ENCODE results near the gene RAPGEF2.
"Not testable (repeated sequence)": the region's sequence is repeated elsewhere in the genome, so short reads cannot be mapped to it uniquely, and the experiment has no call there.

Gene RAPGEF2

GRCh38 chr4:159341522-159341921, 238.6 kb downstream of the RAPGEF2 start:
- no peak for DNase-seq

GRCh38 chr4:159342374-159342773, 239.5 kb downstream of the RAPGEF2 start:
- DNase-seq: no peak

GRCh38 chr4:159343116-159343515, 240.2 kb downstream of the RAPGEF2 start:
- DNase-seq: no peak

GRCh38 chr4:159344877-159345276, 242.0 kb downstream of the RAPGEF2 start:
- no peak for DNase-seq

GRCh38 chr4:159346681-159347080, 243.8 kb downstream of the RAPGEF2 start:
- DNase-seq: no peak

GRCh38 chr4:159347813-159348212, 244.9 kb downstream of the RAPGEF2 start:
- DNase-seq: no peak

GRCh38 chr4:159349332-159349731, 246.5 kb downstream of the RAPGEF2 start:
- DNase-seq: no peak

- DNase-seq: no peak
Observed at GRCh38 chr4:159352609-159353008, 249.7 kb downstream of the RAPGEF2 start.

GRCh38 chr4:159353422-159354116, 250.7 kb downstream of the RAPGEF2 start:
- no peak for DNase-seq

- no peak for DNase-seq
Observed at GRCh38 chr4:159355466-159355865, 252.6 kb downstream of the RAPGEF2 start.

- no peak for DNase-seq
Observed at GRCh38 chr4:159357350-159357749, 254.5 kb downstream of the RAPGEF2 start.

- no peak for DNase-seq
Observed at GRCh38 chr4:159358226-159358625, 255.3 kb downstream of the RAPGEF2 start.

GRCh38 chr4:159360549-159360948, 257.7 kb downstream of the RAPGEF2 start:
- DNase-seq: no peak

- no peak for DNase-seq
Observed at GRCh38 chr4:159363361-159363760, 260.5 kb downstream of the RAPGEF2 start.

GRCh38 chr4:159366966-159367780, 264.3 kb downstream of the RAPGEF2 start:
- no peak for DNase-seq

GRCh38 chr4:159367781-159368080, 264.9 kb downstream of the RAPGEF2 start:
- no peak for DNase-seq

- DNase-seq: no peak
Observed at GRCh38 chr4:159368320-159368719, 265.4 kb downstream of the RAPGEF2 start.

- DNase-seq: no peak
Observed at GRCh38 chr4:159369256-159369655, 266.4 kb downstream of the RAPGEF2 start.

GRCh38 chr4:159370286-159370685, 267.4 kb downstream of the RAPGEF2 start:
- DNase-seq: no peak

GRCh38 chr4:159374749-159375530, 272.1 kb downstream of the RAPGEF2 start:
- no peak for DNase-seq

GRCh38 chr4:159376289-159376688, 273.4 kb downstream of the RAPGEF2 start:
- DNase-seq: no peak

GRCh38 chr4:159378056-159378616, 275.3 kb downstream of the RAPGEF2 start:
- no peak for DNase-seq

GRCh38 chr4:159379064-159379463, 276.2 kb downstream of the RAPGEF2 start:
- not testable (repeated sequence) for DNase-seq

All from NCI-H82 (cell line).